Kidney (tissue), 14 donors: Measurements from ENCODE around the gene BZW2. TPM values are rescaled to one million over a fixed set of nuclear protein-coding genes. Genes with fewer than 3 reads are reported as not detected.

Source experiments
- DNase-seq, 5 donors: peaks; one replicate each; pipeline ENCODE4 v3.0.0-alpha.2; 2013 to 2020
- FAIRE-seq: peaks from 2 replicates; lab custom pipeline; 2012; peaks lifted over from hg19 to GRCh38; lab: Jason Lieb, UNC
- H3K27ac ChIP-seq, 2 donors: one replicate each; pipeline ENCODE4 v1.7.0; 2013; ENCODE audit warnings: low read depth in 2 of 2, low read length in 2 of 2, inconsistent platforms in 1 of 2
- H3K27me3 ChIP-seq: one replicate; pipeline ENCODE4 v1.7.1; 2013; ENCODE audit warnings: low read length, inconsistent platforms; ENCODE audit not compliant: control insufficient read depth, insufficient read depth
- H3K36me3 ChIP-seq, 3 donors: one replicate each; pipeline versions ENCODE4 v1.7.0 to v1.7.1; 2013; ENCODE audit warnings: low read length in 3 of 3, control low read depth in 1 of 3, inconsistent platforms in 1 of 3; ENCODE audit not compliant: insufficient read depth in 3 of 3, control insufficient read depth in 2 of 3
- H3K4me1 ChIP-seq, 3 donors: one replicate each; pipeline versions ENCODE4 v1.7.0 to v1.7.1; 2013; ENCODE audit warnings: low read length in 3 of 3, inconsistent platforms in 1 of 3, low read depth in 1 of 3; ENCODE audit not compliant: control insufficient read depth in 2 of 3, insufficient read depth in 2 of 3
- H3K4me3 ChIP-seq, 3 donors: one replicate each; pipeline versions ENCODE4 v1.7.0 to v1.8.1; 2013; ENCODE audit warnings: low read length in 3 of 3, control low read depth in 1 of 3, inconsistent platforms in 1 of 3
- H3K9ac ChIP-seq, 3 donors: one replicate each; pipeline versions ENCODE4 v1.7.0 to v1.7.1; 2013; ENCODE audit warnings: low read length in 3 of 3, control low read depth in 1 of 3, inconsistent platforms in 1 of 3
- H3K9me3 ChIP-seq, 3 donors: one replicate each; pipeline versions ENCODE4 v1.7.0 to v1.7.1; 2013; ENCODE audit warnings: low read length in 3 of 3, control low read depth in 1 of 3, inconsistent platforms in 1 of 3; ENCODE audit not compliant: control insufficient read depth in 2 of 3, insufficient read depth in 1 of 3
- CTCF ChIP-seq: IDR thresholded peaks from 3 replicates; pipeline ENCODE4 v1.5.1; 2012; ENCODE audit warnings: mild to moderate bottlenecking, moderate library complexity, borderline replicate concordance; ENCODE audit not compliant: insufficient read depth; ENCODE audit errors: extremely low read depth
- intact Hi-C: fragments of 100-400 bp; cut with DNase I; formaldehyde crosslinking; loops from one replicate; pipeline ENCODE4 v1.11.1; 2022
- polyA plus RNA-seq: library from polyadenylated mRNA; stranded (reverse); fragments of 350-450 nt; fragmentation: Illumina TruSeq; extraction: RNeasy Lipid Tissue Mini Kit (QIAGEN cat#74804); gene quantifications from one replicate; pipeline ENCODE4 v1.2.3, GENCODE V29; 2014; ENCODE audit warnings: low read depth, low replicate concordance; ENCODE audit not compliant: insufficient read depth
- total RNA-seq: library from RNA; stranded (reverse); fragmentation: NEBNext Ultra II Directional; extraction: Animal tissue kit (Norgen Biotek cat#: 25700); gene quantifications from one replicate; pipeline ENCODE4 v1.2.1, GENCODE V29; 2021
- donor health status: control.
- donor health status: control.
- donor health status: control.
- donor health status: control.
- donor health status: control.
- donor health status: DM: yes; HTN: yes; CAD: no.
- donor health status: Normal renal cell carcinoma (clear cell type).

The BZW2 gene
- total and polyA plus RNA-seq, 2 donors from 2014 or later: 24.8 to 49.1 TPM

GRCh38 chr7:16644636-16645592 lies 1.1 kb upstream of the BZW2 start:
- no peak for FAIRE-seq
- Histone ChIP-seq H3K4me3 (peak overlapping the region; percentile 77 to 92 (median 80)), H3K9ac (peak overlapping the region; percentile 82 to 86 (median 86)), H3K27ac (peak overlapping the region; percentile 78 to 97), H3K9me3 (no peaks in the 10 kb centered on the region), H3K27me3 (no peaks in the 10 kb centered on the region), H3K4me1 (peaks cover 0 to 16% (median 0%) of the 10 kb centered on the region in 3 donors), H3K36me3 (no peaks in the 10 kb centered on the region)
- intact Hi-C loops: no loop called here
- TF ChIP-seq CTCF: no peak
- DNase-seq: peak; percentile 52 to 89 (median 72)

GRCh38 chr7:16646472-16647072 lies 591 bp downstream of the BZW2 start:
- FAIRE-seq (no peak), DNase-seq (peak in 2 of 5 donors; percentile 58 to 59)
- Histone ChIP-seq H3K27me3 (no peaks in the 10 kb centered on the region), H3K9me3 (no peaks in the 10 kb centered on the region), H3K27ac (peak overlapping the region in 1 of 2 donors; percentile 97), H3K36me3 (no peaks in the 10 kb centered on the region), H3K4me3 (peak overlapping the region; percentile 77 to 92 (median 84)), H3K9ac (peak overlapping the region; percentile 20 to 86 (median 67)), H3K4me1 (peaks cover 0 to 16% (median 0%) of the 10 kb centered on the region in 3 donors)
- intact Hi-C loops: no loop called here
- TF ChIP-seq CTCF: no peak

- Histone ChIP-seq H3K9ac (peak overlapping the region in 1 of 3 donors; percentile 20), H3K27ac (no peak overlapping the region), H3K27me3 (no peaks in the 10 kb centered on the region), H3K4me1 (peaks cover 0 to 16% (median 0%) of the 10 kb centered on the region in 3 donors), H3K36me3 (no peaks in the 10 kb centered on the region), H3K4me3 (peak overlapping the region in 2 of 3 donors; percentile 77 to 84), H3K9me3 (no peaks in the 10 kb centered on the region)
- no peak for FAIRE-seq
- intact Hi-C loops: no loop called here
- no peak for DNase-seq
- no peak for TF ChIP-seq CTCF
These were observed 1.5 kb downstream of the BZW2 start for GRCh38 chr7:16647435-16647960.
